ENCODE measurements around the gene SCYGR7. TPM values are rescaled to one million over a fixed set of nuclear protein-coding genes. Genes with fewer than 3 reads are reported as not detected.

Gene SCYGR7
- total and polyA plus RNA-seq, 9 of the 15 experiments (the other 6 are each of a cell fraction or from before 2014, with no cell fraction given) = not detected

- intact Hi-C loops (cut with micrococcal nuclease) = no loop called here
- no peak overlapping the region for H3K4me3 ChIP-seq
These were observed 44.1 kb downstream of the SCYGR7 start for GRCh38 chr2:227772197-227772661.

GRCh38 chr2:227772932-227773331, 44.8 kb downstream of the SCYGR7 start:
- Histone ChIP-seq H3K9me1 (ENCODE audit: control insufficient read depth, insufficient read depth, low read length) (no peaks in the 10 kb centered on the region), H3K9me3 (replicated peaks; ENCODE audit: control insufficient read depth, insufficient read depth, low read depth, low read length) (no peaks in the 10 kb centered on the region), H3K27ac (ENCODE audit: extremely low read depth, low read depth, low read length) (no peak overlapping the region), H3K4me3 (no peak overlapping the region), H3K4me1 (replicated peaks in 1 of 2; ENCODE audit: control insufficient read depth in 2 of 2, insufficient read depth in 2 of 2, low read length in 2 of 2) (peaks cover 0 to 2% of the 10 kb centered on the region in 2 experiments; a peak in 1 of 5 replicates), H3K9ac (ENCODE audit: insufficient read depth in 1 of 2, low read depth in 2 of 2, low read length in 2 of 2) (no peak overlapping the region), H3K36me3 (ENCODE audit: control insufficient read depth, insufficient read depth, low read length) (no peaks in the 10 kb centered on the region), H4K20me1 (replicated peaks; ENCODE audit: control insufficient read depth, insufficient read depth, low read length) (no peaks in the 10 kb centered on the region), H2AFZ (ENCODE audit: low read depth, low read length) (no peak overlapping the region), H3K79me2 (ENCODE audit: control insufficient read depth, insufficient read depth, low read length) (no peaks in the 10 kb centered on the region), H3K27me3 (ENCODE audit: control insufficient read depth in 2 of 2, insufficient read depth in 2 of 2, low read length in 2 of 2) (peaks cover 0 to 5% of the 10 kb centered on the region in 2 experiments; a peak in 2 of 5 replicates), H3K4me2 (ENCODE audit: insufficient read depth, low read length) (no peak overlapping the region)
- in situ Hi-C loops (cut with MboI) (no loop called here), intact Hi-C loops (cut with micrococcal nuclease) (no loop called here)
- ATAC-seq (no peak), DNase-seq (ENCODE audit: extremely low read depth in 1 of 4, low spot score in 3 of 4) (no peak), FAIRE-seq (no peak)
- BruUV-seq (replicated peaks) = no TSS peak
- CTCF ChIA-PET (ENCODE audit: low intra/inter-chr PET ratio) = no interaction called here
- WGBS (ENCODE audit: insufficient coverage, low coverage, missing lambda C conversion rate) = 0% methylated on average over 2 of the region's 2 CpGs
- POLR2A ChIA-PET = no interaction called here
- TF ChIP-seq HNRNPK (IDR thresholded peaks at IDR 0.05; ENCODE audit: low read depth, low read length, poor library complexity, severe bottlenecking) (no peak), HES1 (IDR thresholded peaks at IDR 0.05; ENCODE audit: low read depth) (no peak), ZNF586 (CRISPR knock-in tag; conservative IDR thresholded peaks at IDR 0.05) (no peak), ZNF512 (tag; IDR thresholded peaks at IDR 0.05) (no peak), ZNF146 (CRISPR knock-in tag; IDR thresholded peaks at IDR 0.05; ENCODE audit: unreplicated experiment) (no peak), AFF4 (CRISPR knock-in tag; IDR thresholded peaks at IDR 0.05) (no peak)

More at GRCh38 chr2:227772197-227772661, 44.1 kb downstream of the SCYGR7 start:
- Histone ChIP-seq H3K36me3 (ENCODE audit: control insufficient read depth, insufficient read depth, low read length) (no peaks in the 10 kb centered on the region), H3K9me1 (ENCODE audit: control insufficient read depth, insufficient read depth, low read length) (no peaks in the 10 kb centered on the region), H2AFZ (ENCODE audit: low read depth, low read length) (no peak overlapping the region), H3K9me3 (replicated peaks; ENCODE audit: control insufficient read depth, insufficient read depth, low read depth, low read length) (no peaks in the 10 kb centered on the region), H3K4me2 (ENCODE audit: insufficient read depth, low read length) (no peak overlapping the region), H3K9ac (ENCODE audit: insufficient read depth in 1 of 2, low read depth in 2 of 2, low read length in 2 of 2) (no peak overlapping the region), H4K20me1 (replicated peaks; ENCODE audit: control insufficient read depth, insufficient read depth, low read length) (no peaks in the 10 kb centered on the region), H3K27ac (ENCODE audit: extremely low read depth, low read depth, low read length) (no peak overlapping the region), H3K4me1 (replicated peaks in 1 of 2; ENCODE audit: control insufficient read depth in 2 of 2, insufficient read depth in 2 of 2, low read length in 2 of 2) (peaks cover 0 to 4% of the 10 kb centered on the region in 2 experiments; a peak in 1 of 5 replicates), H3K27me3 (ENCODE audit: control insufficient read depth in 2 of 2, insufficient read depth in 2 of 2, low read length in 2 of 2) (peaks cover 0 to 10% of the 10 kb centered on the region in 2 experiments; a peak in 2 of 5 replicates), H3K79me2 (ENCODE audit: control insufficient read depth, insufficient read depth, low read length) (no peaks in the 10 kb centered on the region)
- DNase-seq (ENCODE audit: extremely low read depth in 1 of 4, low spot score in 3 of 4) (no peak), FAIRE-seq (no peak), ATAC-seq (no peak)
- BruUV-seq (replicated peaks) = no TSS peak
- CTCF ChIA-PET (ENCODE audit: low intra/inter-chr PET ratio) = no interaction called here
- in situ Hi-C loops (cut with MboI) = no loop called here
- POLR2A ChIA-PET = no interaction called here
- TF ChIP-seq ZNF274 (IDR thresholded peaks at IDR 0.05; ENCODE audit: borderline replicate concordance, low read depth, low read length) = no peak
- TF ChIP-seq MCM5 (IDR thresholded peaks at IDR 0.05; ENCODE audit: low read depth) = no peak
- no peak for TF ChIP-seq ZNF717 (CRISPR knock-in tag; IDR thresholded peaks at IDR 0.05)
- TF ChIP-seq GTF2F1 (IDR thresholded peaks at IDR 0.05; ENCODE audit: low read depth, low read length) = no peak
- no peak for TF ChIP-seq ZC3H4 (CRISPR knock-in tag; IDR thresholded peaks at IDR 0.05; ENCODE audit: borderline replicate concordance)
- no peak for TF ChIP-seq NRF1 (conservative IDR thresholded peaks at IDR 0.05 in 1 of 2, IDR thresholded peaks at IDR 0.05 in 1 of 2)
- TF ChIP-seq POLR2AphosphoS5 (IDR thresholded peaks at IDR 0.05; ENCODE audit: control insufficient read depth, insufficient read depth, low read depth, low read length) = no peak
- TF ChIP-seq KAT2B (IDR thresholded peaks at IDR 0.05; ENCODE audit: low read depth, low read length) = no peak
- no peak for TF ChIP-seq KLF13 (tag; IDR thresholded peaks at IDR 0.05; ENCODE audit: borderline replicate concordance, low read depth)
- 0% methylated on average over 5 of the region's 5 CpGs for WGBS (ENCODE audit: insufficient coverage, low coverage, missing lambda C conversion rate)
